ENCODE data around the gene SRGAP2C.
"Not testable (repeated sequence)": the region's sequence is repeated elsewhere in the genome, so short reads cannot be mapped to it uniquely, and the experiment has no call there.

SRGAP2C gene

DNA sequence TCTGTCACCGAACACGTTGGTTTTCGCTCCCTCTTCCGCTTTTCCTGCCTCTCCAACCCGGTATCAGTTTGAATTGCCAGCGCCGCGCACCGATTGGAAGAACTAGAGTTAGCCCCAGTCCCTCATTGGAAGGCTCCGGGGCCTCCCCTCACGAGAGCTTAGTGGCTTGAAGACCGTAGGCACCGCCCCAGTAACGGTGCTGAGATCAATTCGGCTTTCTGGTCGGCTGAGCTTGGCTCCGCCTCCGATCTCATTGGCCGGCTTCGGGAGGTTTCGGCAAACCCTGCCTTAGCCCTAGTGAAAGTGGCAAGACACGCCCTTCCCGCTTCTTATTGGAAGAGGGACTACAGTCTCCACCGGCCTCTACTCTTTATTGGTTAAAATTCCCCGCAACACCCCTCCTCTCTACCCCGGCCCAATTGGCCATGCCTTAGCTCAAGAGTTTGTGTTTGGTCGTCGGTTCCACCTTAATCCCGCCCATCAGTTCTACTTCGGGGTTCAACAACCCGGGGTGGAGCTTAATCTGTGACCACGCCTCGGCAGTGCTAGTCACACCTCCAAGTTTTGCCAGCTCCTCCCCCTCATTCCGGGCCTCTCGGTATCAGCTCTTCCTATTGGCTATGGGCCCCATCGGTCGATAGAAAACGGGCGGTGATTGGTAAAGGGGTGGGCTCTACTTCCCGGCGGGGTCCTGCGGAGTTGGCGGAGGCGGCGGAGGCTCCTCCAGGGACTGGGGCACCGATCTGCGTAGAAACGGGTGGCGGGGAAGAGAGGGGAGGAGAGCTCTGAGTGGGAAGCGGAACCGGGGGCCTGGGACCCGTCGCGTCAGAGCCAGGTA lies at the start of gene SRGAP2C, which contains the start of gene FAM72B:
SRGAP2C (plus strand) TSS at position 686 of the 838 bp plus-strand sequence. CDS start 2,472 bp downstream, outside the sequence.
FAM72B (minus strand) TSS at position 51 of the 838 bp plus-strand sequence. CDS start 851 bp downstream, outside the sequence.
- in situ Hi-C loops (cut with MboI; ENCODE audit: low sequenced_read_pairs) = not testable (repeated sequence)

DNA sequence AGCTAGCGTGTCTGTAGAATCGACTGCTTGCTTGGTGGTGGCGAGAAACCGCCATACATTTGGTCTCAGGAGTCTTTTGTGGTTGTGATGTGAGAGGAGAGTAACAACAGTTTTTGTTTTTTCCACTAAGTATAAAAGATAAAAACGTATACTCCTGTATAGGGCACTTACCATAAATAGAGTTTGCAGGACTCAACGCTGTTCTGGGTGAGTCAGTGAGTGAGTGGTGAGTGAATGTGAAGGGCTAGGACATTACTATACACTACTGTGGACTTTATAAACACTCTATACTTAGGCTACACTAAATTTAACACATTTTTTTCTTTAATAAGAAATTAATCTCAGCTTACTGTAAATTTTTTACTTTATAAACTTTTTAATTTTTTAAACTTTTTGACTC lies 44.4 kb upstream of the SRGAP2C start:
- in situ Hi-C loops (cut with MboI; ENCODE audit: low sequenced_read_pairs) = not testable (repeated sequence)

DNA sequence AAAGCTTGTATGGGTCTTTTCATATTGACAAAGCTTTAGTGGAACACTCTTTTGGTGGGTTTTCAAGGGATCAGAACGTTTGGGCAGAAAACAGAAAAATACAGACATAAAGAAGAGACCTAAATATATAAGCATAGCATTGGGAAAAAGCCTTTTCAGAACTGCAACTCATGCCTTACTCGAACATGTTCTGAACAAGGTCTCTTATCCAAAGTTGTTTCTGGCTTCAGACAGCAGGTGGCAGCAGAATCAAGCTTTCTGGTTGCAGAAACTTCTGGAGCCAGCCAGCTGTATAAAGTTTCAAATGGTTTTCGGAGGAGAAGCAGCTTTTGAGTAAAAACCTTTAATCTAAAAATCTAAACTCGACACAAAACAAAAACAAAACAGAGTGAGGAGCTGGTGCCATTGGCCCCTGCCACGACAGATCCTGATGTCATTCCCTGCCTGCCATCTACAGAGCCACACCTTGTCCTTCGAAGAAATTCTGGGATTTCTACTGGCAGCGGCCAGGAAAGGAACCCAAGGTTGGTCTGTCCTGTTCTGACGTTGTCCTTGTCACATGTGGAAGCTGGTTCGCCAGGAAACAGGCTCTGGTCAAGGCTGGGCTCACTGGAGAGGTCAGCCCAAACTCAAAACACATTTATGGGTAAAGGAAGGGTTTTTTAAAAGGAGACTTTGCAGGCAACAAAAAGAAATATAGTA lies 36.1 kb upstream of the SRGAP2C start:
- in situ Hi-C loops (cut with MboI; ENCODE audit: low sequenced_read_pairs) = not testable (repeated sequence)

DNA sequence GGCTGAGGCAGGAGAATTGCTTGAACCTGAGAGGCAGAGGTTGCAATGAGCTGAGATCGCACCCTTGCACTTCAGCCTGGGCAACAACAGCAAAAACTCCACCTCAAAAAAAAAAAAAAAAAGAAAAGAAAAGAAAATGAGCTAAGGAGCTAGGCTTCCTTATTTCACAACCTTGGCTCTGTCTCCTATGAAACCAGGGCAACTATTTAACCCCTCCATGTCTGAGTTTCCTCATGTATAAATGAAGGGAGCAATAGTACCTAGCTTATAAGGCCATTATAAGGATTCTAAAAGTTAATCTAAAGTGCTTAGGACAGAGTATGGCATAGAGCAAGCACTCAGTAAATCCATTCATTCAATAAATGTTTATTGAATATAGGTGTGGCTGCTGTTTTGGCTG lies 33.5 kb upstream of the SRGAP2C start:
- in situ Hi-C loops (cut with MboI; ENCODE audit: low sequenced_read_pairs) = not testable (repeated sequence)

DNA sequence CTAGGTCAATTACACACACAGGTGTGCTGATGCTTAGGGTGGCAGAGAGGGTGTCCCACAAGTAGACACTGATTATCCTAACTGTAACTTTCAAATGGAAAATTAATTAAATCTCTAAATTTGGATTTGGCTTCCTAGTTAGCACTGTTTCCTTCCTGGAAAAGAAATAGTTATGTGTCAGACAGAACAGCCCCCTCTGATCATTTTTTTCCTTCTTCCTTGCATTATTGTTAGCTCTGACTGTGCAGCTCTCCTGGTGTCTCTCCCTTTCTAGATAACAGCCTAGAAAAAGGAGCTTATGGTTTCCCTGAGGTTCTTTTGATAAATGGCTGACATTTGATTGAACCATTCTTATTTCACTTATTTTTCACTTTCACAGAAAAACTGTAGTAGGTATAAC lies 32.0 kb upstream of the SRGAP2C start:
- in situ Hi-C loops (cut with MboI; ENCODE audit: low sequenced_read_pairs) = not testable (repeated sequence)

DNA sequence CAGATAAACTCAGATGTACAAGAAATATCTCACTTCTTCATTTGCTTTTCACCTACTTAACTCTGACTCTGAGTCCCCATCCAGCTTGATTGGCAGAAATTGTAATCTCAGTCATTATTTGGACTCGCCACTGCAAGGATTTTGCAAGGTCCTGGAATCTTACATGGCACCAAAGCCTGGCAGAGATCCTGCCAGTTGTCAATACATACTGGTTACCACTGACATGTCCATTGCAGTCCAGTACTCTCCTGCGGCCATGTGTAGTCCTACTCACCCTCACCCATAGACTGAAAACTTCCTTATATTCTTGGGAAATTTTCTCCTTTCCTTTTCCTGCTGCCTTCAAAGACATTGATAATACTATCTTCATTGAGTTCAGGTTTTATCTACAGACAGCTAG lies 30.0 kb upstream of the SRGAP2C start:
- in situ Hi-C loops (cut with MboI; ENCODE audit: low sequenced_read_pairs) = not testable (repeated sequence)

DNA sequence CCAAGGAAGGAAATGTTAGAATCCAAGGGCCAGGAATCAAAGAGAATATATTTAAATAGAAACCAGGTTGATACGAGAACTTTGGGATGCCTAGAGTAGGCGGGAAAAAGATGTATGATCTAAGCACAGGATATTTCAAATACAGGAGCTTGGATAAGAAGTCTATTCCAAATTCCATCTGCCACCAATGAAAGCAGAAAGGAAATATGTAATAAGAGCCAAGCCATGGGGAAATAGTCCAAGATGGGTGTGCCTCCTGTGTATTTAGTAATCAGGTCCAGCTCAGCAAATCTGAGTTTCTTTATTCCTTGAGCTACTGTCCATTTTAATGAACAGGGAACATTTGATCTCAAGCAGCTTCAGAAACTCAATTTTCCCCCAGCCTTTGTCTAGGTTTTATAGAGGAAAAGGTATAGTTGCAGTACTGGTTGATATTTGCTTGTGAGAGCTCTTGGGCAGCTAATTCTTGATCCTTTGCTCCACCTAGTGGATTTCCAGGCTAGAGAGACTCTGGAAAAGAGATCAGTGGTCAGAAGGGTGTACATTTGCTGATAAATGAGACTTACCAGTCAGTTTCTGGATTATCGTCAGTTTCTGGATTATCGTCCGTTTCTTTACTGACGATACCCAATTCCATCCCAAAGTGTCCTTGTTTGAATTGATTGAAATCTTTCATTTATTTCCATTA lies 29.0 kb upstream of the SRGAP2C start:
- in situ Hi-C loops (cut with MboI; ENCODE audit: low sequenced_read_pairs) = not testable (repeated sequence)

DNA sequence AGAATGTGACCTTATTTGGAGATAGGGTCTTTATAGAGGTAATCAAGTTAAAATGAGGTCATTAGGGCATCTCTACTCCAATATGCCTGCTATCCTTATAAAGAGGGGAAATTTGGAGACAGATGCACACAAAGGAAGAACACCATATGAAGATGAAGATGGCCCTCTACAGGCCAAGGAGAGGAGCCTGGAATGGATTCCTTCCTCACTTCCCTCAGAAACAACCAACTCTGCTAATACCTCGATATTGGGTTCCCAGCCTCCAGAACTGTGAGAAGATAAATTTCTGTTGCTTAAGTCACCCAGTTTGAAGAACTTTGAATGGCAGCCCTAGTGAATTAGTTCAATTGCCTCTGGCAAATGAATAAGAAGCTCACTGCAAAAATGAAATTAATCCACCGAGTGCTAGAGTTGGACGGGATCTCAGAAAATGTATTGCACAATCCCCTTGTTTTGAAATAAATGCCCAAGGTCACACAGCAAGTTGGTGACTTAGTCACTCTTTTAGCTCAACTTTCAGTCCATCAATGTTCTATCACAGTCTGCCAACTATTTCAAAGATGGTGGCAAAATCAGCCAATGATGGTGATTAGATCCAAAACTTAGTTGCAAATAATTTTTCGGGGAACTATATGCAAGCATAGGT lies 27.7 kb upstream of the SRGAP2C start:
- in situ Hi-C loops (cut with MboI; ENCODE audit: low sequenced_read_pairs) = not testable (repeated sequence)

DNA sequence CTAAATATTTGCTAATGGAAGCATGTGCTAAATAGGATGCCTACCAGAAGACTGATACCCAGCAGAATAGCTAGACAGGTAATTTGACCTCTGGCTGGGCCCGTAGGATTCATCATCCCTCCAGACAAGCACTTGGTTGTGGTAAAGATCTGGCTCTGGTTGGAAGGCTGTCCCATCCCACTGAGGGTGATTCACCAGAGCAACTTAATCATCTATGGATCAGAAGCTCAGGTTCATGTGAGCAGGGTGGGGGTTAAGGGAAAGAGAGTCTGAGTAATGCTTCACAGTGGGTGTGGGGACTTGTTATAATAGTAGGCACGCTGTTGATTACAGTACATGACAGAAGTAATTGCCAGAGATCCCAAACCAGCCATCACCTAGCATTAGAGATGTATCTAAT lies 27.2 kb upstream of the SRGAP2C start:
- in situ Hi-C loops (cut with MboI; ENCODE audit: low sequenced_read_pairs) = not testable (repeated sequence)

DNA sequence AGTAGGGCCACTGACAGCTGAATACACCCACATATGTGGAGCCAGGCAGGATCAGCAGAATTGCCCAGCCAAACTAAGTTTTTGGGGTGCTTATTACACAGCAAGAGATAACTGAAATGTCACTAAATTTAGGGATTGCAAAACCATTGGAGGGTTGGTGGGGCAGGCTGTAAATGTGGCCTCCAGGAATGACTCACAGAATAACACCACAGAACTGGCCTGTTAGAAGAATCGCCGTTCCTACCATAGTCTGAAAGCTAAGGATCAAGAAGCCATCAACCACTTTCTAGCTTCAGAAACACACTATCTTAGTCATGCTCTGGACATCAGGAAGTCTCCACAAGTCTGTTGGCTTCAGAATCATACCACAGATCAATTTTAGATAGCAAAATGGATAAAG lies 24.7 kb upstream of the SRGAP2C start:
- in situ Hi-C loops (cut with MboI; ENCODE audit: low sequenced_read_pairs) = not testable (repeated sequence)

DNA sequence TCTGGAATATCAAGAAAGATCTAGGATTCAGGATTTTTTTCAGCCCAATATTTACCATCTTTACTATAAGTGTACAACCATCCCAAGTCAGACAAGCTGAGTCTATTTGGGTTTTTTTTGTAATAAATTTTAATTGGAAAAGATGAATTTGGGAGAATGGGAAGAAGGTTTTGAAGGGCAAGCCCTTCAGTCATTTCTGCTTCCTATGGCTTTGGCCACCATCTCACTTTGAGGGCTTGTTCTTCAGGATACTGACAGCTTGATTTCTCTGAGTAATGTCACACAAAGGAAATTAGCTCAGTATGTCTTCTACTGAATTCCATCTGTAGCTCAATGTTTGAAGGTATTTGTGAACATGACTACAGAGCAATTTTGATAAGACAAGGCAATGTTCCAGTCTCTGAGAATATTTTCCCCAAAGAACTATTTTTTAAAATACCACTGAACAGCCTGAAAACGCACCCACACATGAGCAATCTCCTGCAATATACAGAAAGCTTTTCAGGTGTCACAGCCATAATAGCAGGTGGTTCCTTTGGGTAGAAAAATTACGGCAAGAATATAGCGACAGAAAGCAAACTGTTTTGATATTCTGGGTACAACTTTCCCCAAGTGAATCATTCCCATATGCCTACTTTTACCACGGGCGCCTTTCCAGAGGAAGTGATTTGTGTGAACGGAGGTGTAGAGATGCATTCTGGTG lies 23.4 kb upstream of the SRGAP2C start:
- in situ Hi-C loops (cut with MboI; ENCODE audit: low sequenced_read_pairs) = not testable (repeated sequence)

DNA sequence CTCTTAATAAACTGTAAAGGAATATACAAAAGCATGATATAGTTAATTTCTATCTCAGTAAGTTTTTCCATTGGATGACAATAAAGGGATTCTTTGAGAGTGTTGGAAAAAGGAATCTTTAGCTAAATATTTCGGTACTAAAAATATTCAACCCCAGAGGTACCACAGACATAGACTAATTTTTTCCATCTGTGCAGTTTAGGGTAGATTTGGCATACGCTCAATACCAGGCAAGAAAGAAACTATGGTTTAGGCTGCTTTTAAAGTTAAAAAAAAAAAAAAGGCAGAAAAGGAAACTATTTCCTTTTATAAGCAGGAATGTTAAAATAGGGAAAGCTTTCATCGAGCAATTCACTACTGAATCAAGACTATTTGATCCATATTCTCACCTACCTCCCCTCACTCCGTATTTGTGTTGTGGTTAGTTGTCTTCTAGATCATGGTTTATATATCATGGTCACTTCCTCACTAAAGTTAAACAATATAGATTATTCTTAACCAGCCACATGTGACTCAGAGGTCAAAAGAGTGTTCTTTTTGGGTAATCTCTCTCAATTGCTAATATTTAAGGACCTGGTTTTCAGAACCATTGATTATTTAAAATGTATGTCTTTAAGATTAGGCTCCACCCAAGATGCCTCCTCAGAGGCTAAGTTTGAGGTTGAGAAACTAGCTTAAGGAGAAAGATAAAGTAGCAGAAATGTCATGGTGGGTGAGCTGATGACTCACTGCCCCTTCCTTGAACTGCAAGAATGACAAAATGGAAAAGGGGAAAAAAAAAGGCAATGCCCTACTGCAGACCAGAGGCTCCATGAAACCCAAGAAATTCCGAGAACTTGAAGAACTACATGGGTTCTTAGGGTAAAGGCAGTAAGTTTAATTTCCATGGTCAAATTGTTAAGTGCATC lies 20.7 kb upstream of the SRGAP2C start:
- in situ Hi-C loops (cut with MboI; ENCODE audit: low sequenced_read_pairs) = not testable (repeated sequence)

DNA sequence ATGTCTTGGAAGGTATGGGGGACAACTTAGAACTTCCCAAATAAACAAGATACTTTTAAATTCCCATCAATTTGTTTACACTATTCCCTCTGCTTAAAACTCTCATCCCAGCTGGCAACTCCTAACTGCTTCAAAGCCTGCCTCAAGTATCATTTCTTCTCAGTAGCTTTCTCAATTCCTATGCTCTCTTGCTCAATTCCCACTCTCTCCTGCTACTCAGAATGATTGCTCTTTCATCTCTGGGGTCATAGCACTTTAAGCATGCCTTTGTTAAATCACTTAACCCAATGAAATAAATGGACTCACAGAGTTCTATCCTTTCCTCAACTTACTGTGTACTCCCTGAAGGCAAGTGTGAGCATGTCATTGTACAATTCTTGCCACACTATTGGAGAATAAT lies 19.5 kb upstream of the SRGAP2C start:
- in situ Hi-C loops (cut with MboI; ENCODE audit: low sequenced_read_pairs) = not testable (repeated sequence)

DNA sequence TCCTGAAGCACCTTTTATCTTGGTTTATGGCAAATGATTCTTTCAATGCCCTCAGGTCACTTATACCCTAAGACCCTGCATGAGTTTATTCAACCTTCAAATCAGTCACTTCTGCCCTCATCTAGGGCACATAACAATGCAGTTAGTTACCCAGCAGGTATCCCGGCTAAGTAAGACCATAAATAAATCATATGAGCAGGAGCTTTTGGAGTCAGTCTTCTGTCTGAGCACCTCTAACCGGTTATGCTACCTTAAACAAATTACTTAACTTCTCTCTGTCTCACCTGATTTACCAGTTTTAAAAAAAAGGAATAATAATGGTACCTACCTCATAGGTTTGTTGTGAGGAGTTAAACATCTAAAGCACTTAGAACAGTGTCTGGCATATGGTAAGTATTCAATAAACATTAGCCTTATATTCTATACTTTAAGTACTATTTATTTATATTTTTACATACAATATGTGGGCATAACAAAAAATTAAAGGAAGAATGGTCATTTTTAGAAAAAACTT lies 17.5 kb upstream of the SRGAP2C start:
- in situ Hi-C loops (cut with MboI; ENCODE audit: low sequenced_read_pairs) = not testable (repeated sequence)

DNA sequence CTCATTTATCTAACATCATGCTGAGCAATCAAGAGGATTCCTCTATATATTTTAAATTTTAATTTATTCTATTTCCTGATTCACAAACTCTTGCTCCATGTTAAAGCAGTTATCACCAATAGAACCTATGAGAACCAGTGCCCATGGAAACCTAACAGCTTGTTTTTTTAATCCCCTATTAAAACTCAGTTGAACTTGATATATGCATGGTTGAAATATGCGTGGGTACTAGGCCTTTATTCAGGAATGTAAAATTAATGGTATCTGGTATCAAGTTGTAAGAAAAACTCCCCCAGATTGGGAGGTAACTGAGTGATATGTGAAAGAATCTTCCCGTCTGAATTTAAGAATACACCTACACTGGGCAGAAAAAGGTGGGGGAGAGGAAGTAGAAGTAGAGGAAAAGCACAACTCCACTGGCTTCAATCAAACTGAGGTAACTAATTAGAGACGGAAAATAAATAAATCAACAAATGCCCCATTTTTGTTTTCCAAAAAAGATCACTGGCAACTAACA lies 16.6 kb upstream of the SRGAP2C start:
- in situ Hi-C loops (cut with MboI; ENCODE audit: low sequenced_read_pairs) = not testable (repeated sequence)

DNA sequence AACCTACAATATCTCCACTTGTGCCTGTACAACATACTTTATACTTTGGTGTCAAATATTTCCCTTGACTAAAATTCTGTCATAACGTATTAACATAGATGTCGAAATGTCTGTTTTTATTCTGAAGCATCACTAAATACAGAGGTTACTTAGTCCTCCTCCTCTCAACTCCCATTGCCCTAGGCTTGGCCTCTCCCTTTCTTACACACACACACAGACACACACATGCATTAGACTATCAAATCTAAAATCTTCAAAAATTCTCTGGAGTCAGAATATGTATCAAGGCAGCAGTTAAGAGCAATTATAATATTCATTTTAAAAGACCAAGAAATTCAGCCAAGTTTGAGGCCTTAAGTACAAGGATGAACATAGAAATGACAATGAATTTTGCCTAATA lies 8.1 kb upstream of the SRGAP2C start:
- in situ Hi-C loops (cut with MboI; ENCODE audit: low sequenced_read_pairs) = not testable (repeated sequence)

DNA sequence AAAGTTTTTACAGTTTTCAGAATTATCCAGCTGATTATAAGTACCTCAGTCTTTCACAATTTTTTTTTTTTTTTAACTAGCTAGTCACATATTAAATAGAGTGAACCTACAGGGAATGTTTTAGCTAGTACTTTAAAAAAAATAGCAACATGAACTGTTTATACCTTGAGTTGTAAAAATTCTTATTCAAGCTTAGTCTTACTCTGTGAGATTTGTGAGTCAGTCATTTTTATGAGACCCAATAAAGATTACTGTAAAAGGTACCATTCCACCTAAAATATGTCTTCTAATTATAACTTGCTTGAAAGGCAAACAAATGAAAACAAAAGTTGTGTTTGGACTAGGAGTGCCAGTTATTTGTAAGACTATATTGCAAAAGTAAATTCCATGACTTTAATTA lies 6.6 kb upstream of the SRGAP2C start:
- in situ Hi-C loops (cut with MboI; ENCODE audit: low sequenced_read_pairs) = not testable (repeated sequence)

DNA sequence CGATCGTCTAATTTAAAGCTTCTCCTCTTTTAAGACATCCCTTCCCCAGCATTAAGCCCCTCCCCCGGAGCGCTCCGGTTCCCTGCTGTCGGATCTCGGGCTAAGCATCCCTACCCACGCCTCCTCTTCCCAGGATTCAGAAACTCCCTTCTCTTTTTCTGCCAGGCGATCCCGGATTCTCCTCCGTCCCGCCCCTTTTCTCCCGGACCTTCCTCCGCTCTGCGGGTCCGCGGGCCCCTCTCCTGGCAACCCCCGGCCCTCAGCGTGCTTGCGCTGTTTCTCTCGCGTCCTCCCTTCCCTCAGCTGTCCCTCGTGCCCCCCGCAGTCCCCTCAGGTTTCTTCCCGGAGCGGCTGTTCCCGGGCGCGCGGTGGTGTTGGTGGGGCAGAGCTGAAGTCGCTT lies 908 bp upstream of the SRGAP2C start:
- in situ Hi-C loops (cut with MboI; ENCODE audit: low sequenced_read_pairs) = not testable (repeated sequence)
